G401 (cell line): Measurements from ENCODE around the gene PRODH2. TPM values are rescaled to one million over a fixed set of nuclear protein-coding genes. Genes with fewer than 3 reads are reported as not detected.
"Not testable (repeated sequence)": the region's sequence is repeated elsewhere in the genome, so short reads cannot be mapped to it uniquely, and the experiment has no call there.

Experiments
- DNase-seq: peaks from one replicate; pipeline ENCODE4 v3.0.0-alpha.2; 2015; ENCODE audit warnings: low spot score
- in situ Hi-C: cut with HindIII; loops from 2 replicates; pipeline ENCODE4 v1.10.0; 2016; ENCODE audit warnings: low sequenced_read_pairs, mixed read lengths
- total RNA-seq: library from RNA; depleted of rRNA; stranded (reverse); fragments of >200 nt; shearing (Covaris generic); gene quantifications from 2 replicates; pipeline ENCODE4 v1.2.3, GENCODE V29; 2014

Gene PRODH2
- total RNA-seq, 1 experiment from 2014 or later = not detected

DNA sequence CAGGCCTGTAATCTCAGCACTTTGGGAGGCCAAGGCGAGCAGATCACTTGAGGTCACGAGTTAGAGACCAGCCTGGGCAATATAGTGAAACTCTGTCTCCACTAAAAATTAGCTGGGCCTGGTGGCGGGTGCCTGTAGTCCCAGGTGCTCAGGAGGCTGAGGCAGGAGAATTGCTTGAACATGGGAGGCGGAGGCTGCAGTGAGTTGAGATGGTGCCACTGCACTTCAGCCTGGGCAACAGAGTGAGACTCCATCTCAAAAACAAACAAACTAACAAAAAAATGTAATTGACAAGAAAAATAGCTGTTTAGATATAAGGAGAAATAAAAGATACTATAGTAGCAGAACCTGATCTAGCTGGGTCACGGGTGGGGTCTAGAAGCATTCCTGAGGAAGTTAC lies 40.3 kb downstream of the PRODH2 start:
- DNase-seq, in situ Hi-C loops: not testable (repeated sequence)

GRCh38 chr19:35768082-35768421 lies 44.6 kb downstream of the PRODH2 start:
- in situ Hi-C loops = no loop called here
- DNase-seq = no peak

DNA sequence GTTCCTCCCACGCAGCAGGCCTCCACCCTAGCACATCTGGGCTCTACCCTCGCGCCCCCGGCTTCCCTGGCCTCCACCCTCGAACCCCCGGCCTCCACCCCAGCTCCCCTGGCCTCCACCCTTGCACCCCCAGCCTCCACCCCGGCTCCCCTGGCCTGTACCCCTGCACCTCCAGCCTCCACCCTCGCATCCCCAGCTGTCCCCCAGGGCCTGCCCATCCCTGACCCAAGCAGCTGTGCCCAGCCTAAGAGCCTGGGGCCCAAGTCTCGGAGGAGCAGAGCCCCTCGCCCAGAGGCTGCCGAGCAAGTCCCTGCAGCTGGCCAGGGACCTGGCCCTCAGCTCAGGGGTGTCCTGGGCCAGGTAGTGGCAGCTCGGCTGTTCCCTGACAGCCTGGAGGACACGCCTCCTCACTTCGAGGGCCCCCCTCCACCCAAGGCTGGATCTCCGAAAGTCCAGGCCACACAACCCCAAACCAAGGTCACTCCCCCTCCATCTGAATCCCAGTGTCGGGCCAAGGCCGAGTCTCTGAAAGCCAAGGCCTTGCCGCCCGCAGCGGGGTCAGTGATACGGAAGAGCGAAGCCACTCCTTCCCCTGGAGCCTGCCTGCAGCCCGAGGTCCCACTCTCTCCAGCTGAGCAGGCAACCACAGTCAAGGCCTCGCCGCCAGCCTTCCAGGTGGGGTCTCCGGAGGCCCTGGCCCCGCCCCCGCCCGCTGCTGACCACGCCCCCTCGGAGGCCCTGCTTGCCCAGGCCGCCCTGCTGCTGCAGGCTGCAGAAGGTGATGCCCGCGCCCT lies 45.2 kb downstream of the PRODH2 start:
- in situ Hi-C loops = no loop called here
- DNase-seq = no peak

DNA sequence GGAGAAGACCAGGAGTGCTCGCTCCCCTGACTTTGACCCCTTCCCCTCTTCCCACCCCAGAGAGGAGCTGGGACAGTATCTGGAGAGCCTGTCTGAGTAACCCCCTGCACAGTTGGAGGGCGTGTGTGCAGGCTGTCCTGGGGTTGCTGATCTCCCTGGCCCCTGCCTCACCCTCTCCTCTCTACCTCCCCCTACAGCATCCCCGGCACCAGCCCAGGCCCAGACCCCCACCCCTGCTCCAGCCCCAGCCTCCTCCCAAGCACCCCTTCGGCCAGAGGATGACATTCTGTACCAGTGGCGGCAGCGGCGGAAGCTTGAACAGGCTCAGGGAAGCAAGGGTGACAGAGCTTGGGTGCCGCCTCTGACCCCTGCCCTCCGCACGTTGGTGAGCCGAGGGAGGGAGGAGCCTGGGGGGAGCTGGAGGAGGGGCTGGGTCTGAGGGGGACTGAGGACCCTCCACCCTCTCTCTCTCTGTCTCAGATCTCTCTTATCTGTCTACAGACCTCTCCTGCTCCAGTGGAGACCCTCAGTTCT lies 46.0 kb downstream of the PRODH2 start:
- in situ Hi-C loops = no loop called here
- DNase-seq = no peak

- DNase-seq = no peak
- in situ Hi-C loops = no loop called here
Measured at GRCh38 chr19:35764432-35765315, 48.0 kb downstream of the PRODH2 start.

GRCh38 chr19:35760711-35761349 lies 51.8 kb downstream of the PRODH2 start:
- DNase-seq = no peak
- in situ Hi-C loops = no loop called here

GRCh38 chr19:35759697-35760096 lies 52.9 kb downstream of the PRODH2 start:
- DNase-seq = no peak
- in situ Hi-C loops = no loop called here

DNA sequence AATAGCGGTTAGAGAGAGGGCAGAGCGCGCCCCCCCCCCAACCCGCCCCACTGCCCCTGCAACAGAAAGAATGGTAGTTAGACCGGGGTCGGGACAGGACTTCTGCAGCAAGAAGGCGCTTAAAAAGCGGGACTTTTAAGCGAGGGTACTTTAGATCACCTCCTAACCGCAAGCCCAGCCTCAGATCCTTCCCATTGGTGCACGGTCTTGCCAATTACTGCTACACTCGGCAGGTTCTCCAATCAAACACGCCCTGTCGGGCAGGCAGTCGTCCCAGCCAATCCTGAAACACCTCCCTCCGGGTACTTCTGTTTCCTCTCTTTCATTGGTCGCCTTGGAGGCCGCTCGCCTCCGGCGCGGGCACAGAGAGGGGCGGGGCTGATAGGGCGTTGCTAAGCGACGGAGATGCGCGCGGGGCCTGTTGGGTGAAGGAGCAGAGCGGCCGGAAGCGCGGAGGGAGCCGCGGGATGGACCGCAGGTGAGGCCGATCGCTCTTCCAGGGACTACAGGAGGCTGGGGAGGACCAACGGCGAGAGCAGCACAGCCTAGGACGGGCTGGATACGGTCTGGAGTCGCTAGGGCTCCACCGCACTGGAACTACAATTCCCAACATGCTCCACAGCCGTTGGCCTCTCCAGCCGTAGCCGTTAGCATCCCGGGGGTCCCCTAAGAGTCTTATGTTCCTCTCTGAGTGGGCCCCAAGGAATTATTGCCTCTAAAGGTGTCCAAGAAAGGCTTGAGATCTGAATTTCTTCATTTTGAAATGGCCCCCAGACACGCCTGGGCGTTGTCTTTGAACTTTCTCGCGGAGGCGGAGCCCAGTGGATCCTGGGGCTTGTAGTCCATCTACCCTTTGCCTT lies 54.7 kb downstream of the PRODH2 start, which contains the start of gene PROSER3:
Gene PROSER3, plus strand, starts transcription at position 428 of the 860 bp plus-strand sequence. Its CDS starts 40 bp downstream, at position 468.
- DNase-seq = peak; percentile 99
- in situ Hi-C loops = no loop called here

GRCh38 chr19:35757231-35757748 lies 55.4 kb downstream of the PRODH2 start:
- in situ Hi-C loops = no loop called here
- no peak for DNase-seq

DNA sequence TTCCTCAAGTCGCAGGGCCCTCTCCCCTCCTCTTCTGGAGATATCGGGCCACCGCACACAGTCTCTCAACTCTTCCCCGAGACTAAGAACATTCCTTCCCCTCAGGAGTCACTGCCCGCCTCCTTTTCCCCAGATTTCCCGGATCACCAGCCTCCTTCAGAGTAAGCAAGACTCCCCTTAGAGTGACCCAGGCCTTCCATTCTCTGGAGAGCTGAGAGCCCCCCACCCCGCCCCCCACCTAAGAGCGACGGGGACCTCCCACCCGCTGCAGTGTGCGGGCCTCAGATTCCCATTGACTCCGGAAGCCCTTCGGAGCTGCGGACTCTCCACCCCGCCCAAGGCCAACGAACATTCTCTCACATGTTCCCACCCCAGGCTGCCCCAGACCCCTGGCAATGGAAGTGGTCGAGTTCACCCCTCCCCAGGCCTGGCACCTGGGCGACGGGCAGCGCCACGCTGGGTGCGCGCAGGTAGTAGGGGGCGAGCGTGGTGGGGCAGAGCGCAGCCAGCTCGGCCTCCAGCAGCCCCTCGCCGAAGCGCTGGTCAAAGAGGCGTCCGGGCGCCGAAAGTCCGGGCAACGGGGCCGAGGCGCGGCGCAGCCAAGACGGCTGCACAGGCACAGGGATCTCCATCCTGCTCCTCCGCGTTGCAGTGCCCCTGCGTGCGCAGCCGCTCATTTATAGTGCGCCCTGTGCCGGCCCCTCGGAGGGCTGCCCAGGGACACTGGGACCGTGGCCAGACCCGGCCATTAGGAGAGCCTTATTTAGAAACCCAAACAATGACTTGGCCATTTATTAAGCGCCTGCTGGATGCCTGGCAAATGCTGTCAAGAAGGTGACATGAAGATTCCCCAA lies 56.0 kb downstream of the PRODH2 start, which contains the start of gene HSPB6:
Gene HSPB6, minus strand, starts transcription at position 653 of the 854 bp plus-strand sequence. Its CDS starts 21 bp downstream, at position 632.
- in situ Hi-C loops = no loop called here
- DNase-seq = peak; percentile 32

DNA sequence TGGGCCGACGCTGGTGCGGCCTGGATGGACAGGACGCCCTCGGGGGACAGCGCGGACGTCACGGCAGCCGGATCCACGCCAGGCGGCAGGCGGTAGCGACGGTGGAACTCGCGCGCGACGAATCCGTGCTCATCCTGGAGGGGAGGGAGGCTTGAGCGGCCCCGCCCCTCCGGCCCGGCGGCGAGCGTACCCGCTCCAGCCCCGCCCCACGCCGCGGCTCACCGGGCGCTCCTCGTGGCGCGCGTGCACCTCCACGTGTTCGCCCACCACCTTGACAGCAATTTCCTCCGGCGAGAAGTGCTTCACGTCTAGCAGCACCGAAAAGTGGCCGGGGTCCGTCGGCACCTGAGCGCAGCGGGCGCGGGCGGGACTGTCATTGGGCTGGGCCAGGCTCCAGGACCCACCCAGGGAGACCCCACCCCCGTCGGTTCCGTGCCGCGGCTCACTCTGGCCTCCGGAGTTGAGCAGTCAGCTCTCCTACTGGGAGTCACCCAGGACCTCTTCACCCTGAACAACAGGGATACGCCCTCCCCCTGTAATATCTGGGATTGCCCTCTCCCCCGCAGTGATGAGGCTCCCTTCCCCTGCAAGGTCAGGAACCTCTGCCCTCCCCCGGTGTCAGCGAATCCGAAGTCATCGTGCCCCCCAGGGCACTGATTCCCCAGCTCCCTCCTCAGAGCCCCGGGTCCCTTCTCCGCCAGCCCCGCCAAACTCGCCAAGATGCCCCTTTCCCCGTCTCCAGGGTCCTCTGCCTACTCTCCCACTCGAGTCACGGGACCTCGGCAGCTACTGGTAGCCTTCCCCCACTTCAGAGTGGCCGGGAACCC lies 56.9 kb downstream of the PRODH2 start:
- in situ Hi-C loops = no loop called here
- no peak for DNase-seq

GRCh38 chr19:35755131-35755549 lies 57.5 kb downstream of the PRODH2 start:
- DNase-seq = no peak
- in situ Hi-C loops = no loop called here

- in situ Hi-C loops = no loop called here
- DNase-seq = no peak
Measured at GRCh38 chr19:35754370-35755130, 58.1 kb downstream of the PRODH2 start.

- DNase-seq = no peak
- in situ Hi-C loops = no loop called here
Measured at GRCh38 chr19:35753634-35754369, 58.8 kb downstream of the PRODH2 start.

DNA sequence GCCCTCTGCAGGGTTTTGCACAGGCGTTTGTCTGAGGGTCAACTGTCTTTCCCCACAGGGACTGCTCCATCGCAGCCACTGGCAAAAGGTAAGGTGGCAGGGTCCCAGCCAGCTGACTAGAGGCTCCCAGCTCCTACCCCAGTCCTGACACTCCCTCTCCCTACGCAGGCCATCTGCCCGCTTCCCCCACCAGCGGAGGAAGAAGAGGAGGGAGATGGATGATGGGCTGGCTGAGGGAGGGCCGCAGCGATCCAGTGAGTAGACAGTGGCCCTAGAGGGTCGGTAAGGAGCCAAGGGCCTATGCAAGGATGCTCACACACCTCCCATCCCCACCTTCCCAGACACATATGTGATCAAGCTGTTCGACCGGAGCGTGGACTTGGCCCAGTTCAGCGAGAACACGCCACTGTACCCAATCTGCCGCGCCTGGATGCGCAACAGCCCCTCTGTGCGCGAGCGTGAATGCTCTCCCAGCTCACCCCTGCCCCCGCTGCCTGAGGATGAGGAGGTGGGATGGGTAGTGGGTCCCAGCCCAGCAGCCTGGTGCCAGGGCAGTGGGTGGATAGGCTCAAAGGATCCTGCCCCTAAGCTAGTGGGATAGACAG lies 59.8 kb downstream of the PRODH2 start:
- in situ Hi-C loops = no loop called here
- DNase-seq = no peak
